ENCODE measurements around the gene BCLAF1. TPM values are rescaled to one million over a fixed set of nuclear protein-coding genes. Genes with fewer than 3 reads are reported as not detected.

BCLAF1 gene, protein sequence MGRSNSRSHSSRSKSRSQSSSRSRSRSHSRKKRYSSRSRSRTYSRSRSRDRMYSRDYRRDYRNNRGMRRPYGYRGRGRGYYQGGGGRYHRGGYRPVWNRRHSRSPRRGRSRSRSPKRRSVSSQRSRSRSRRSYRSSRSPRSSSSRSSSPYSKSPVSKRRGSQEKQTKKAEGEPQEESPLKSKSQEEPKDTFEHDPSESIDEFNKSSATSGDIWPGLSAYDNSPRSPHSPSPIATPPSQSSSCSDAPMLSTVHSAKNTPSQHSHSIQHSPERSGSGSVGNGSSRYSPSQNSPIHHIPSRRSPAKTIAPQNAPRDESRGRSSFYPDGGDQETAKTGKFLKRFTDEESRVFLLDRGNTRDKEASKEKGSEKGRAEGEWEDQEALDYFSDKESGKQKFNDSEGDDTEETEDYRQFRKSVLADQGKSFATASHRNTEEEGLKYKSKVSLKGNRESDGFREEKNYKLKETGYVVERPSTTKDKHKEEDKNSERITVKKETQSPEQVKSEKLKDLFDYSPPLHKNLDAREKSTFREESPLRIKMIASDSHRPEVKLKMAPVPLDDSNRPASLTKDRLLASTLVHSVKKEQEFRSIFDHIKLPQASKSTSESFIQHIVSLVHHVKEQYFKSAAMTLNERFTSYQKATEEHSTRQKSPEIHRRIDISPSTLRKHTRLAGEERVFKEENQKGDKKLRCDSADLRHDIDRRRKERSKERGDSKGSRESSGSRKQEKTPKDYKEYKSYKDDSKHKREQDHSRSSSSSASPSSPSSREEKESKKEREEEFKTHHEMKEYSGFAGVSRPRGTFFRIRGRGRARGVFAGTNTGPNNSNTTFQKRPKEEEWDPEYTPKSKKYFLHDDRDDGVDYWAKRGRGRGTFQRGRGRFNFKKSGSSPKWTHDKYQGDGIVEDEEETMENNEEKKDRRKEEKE
- 177 TPM in 2 replicates for total RNA-seq

DNA sequence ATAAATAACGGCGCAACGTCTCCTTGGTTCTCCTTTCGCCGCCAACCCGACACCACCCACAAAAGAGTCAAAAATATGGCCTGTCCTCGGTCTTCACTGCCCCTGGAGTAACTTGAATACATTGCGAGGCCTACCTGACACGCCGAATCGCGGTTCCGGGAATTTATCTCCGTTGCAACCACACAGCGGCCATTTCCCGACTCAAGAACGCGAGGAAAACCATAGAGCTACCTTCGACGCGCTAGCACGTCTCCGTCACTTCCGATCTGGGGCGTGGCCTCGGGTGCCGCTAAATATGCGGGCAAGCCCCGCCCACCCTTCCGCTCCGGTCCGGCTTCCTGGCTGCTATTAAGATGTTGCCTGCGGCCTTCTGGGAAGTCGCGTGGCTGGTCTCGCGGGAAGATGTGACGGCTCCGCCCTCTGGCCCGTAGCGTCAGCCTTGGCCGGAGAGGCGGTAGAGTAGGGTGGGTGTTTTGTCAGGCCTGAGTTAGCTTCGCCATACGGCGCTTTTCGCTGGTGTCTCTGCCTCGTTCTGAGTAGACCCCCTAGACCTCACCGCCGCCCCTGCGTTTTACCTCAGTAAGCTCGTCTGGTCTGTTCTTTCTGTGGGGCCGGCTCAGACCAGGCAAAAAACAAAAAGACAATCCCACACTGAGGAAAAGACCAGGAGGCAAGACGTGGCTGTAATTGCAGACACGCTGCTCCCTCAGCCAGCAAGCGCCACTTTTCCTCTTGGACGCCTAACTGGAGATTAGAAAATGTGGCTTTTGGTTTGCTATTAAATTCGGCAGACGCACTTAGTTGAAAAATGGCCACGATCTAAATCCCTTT is at the start of gene BCLAF1:
Gene BCLAF1 (minus strand): TSS at position 268 of the 831 bp plus-strand sequence. CDS start 9,980 bp downstream, outside the sequence.
- intact Hi-C loops (cut with micrococcal nuclease) = loop anchor here (1.0 to 10.0 kb wide), 15 partner anchors 28 to 1853 kb away; partner anchors contain the start of genes HBS1L, IFNGR1 and MTFR2

DNA sequence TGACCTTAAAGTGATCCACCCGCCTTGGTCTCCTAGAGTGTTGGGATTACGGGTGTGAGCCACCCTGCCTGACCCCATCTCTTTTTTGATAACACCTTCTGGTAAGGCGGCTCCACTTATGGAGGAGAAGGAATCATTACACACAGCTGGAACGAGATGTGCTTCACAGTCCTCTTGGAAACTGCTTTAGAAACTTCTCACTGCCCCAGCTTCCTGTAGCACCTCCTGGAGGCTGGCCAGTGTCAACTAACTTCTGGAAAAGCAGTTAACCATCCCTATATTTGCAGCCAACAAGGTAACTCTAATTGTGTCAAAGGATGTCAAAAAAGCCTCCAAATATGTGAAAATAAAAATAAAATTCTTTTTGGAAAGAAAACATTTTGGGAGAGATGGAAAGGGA is 48.8 kb upstream of the BCLAF1 start:
- intact Hi-C loops (cut with micrococcal nuclease) = no loop called here

DNA sequence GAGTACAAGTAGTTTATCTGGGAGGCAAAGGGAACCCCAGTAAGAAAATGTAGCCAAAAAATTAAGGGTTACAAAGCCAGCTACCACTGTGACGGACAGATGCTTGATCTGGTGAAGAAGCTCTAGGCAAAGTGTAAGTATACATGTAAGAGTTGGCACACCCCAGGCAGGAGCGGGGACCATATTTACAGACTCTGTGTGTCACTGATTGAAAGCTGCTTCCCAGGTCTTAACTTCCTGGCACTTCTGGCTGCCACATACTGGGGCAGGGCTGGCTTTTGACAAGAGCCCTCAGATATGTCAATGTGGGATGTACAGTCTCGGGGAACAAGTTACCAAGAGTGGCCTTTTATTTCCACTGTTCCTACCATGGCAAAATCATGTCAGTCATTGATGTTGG is 48.0 kb upstream of the BCLAF1 start:
- intact Hi-C loops (cut with micrococcal nuclease) = no loop called here

DNA sequence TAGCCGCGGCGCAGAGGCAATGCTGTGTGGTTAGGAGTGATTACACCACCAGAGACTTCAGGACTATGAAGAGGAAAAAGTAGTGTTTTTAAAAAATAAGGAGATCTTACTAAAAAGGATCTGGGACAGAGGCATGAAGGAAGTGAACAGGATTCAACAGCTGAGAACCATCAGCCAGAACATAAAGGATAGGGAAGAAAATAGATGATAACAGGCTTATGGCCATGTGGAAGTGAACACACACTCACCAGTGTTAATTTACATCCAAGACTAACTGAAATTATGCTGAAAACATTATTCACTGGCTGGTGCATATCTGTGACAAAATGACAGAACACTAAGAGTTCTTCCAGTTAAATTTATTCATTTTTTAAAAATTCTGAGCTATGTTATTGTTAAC is 47.5 kb upstream of the BCLAF1 start:
- intact Hi-C loops (cut with micrococcal nuclease) = no loop called here

DNA sequence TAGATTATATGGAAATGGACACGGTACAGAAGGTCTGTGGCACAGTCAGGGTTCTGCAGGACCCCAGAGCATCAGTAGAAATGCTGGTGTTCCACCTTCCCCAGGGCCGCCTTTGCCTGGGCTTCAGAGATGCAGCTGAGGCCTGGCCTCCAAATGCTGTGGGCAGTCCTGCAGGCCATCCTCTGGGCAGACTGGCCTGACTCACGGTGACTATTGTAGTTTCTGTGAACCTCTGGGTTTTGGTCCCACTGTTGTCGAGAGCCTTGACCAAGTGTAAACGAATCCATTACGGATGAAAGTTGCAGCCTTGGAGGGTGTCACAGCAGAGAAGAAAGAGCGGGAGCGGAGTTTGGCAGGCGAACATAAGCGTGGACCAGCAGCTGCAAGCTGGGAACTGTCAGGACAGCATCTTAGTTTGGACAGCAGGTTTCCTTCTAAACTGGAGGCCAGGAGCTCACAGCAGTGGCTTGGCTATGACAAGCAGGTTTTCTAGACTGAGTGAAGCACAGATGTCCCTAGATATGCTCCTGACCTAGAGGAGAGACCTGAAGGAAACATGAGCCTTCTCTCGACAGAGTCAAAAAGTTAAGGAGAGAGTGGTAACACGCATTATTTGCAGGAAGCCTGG is 46.2 kb upstream of the BCLAF1 start:
- intact Hi-C loops (cut with micrococcal nuclease) = no loop called here

DNA sequence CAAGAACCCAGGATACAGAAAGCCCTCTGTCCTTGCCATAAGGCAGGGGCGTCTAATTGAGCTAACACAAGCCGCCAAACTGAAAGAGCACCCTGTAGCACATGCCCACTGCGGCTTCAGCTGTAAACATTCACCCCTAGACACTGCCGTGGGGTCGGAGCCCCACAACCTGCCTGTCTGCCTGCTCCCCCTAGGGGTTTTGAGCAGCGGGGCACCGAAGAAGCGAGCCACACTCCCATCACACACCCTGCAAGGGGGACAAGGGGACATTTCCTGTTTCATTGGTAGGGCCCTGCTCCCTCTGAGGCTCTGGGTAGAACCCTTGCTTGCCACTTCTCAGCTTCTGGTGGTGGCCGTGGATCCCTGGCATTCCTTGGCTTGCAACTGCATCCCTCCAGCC is 45.2 kb upstream of the BCLAF1 start:
- intact Hi-C loops (cut with micrococcal nuclease) = no loop called here

DNA sequence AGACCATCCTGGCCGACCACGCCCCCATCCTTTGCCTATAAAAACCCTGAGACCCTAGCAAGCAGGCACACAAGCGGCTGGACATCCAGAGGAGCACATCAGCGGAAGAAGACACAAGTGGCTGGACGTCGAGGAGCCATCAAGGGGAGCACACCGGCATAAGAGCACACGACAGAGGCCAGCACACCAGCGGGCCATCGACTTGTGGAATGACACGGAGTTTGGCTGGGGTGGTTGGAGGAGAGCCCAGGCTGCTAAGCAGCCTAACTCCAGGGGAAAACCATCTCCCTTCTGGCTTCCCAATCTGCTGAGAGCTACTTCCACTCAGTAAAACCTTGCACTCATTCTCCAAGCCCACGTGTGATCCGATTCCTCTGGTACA is 44.8 kb upstream of the BCLAF1 start:
- intact Hi-C loops (cut with micrococcal nuclease) = no loop called here

DNA sequence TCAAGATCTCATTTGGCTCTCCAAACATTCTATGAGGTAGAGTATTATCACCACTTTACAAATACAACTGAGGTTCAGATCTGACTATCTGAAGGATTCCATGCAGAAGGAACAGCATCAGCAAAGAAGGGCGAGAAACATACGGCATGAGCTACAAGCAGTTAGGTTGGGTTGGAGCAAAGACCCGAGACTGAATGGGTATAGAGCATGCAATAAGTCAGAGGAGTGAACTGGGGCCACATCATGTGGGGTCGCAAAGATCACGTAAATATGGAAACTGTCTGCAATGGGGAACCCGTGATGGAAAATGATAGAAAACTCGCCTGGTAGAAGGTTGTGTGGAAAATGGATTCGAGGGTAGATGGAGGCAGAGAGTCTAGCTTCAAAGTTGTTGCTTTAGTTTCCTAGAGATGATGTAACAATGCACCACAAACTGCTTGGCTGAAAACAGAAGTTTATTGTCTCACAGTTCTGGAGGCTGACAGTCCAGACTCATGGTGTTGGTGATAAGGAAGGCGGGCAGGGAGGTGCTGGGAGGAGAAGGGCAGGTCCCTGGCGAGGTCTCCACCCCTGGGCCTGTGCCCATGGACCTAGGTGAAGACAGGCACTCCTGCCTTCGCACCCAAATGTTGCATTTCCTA is 44.3 kb upstream of the BCLAF1 start:
- intact Hi-C loops (cut with micrococcal nuclease) = no loop called here

DNA sequence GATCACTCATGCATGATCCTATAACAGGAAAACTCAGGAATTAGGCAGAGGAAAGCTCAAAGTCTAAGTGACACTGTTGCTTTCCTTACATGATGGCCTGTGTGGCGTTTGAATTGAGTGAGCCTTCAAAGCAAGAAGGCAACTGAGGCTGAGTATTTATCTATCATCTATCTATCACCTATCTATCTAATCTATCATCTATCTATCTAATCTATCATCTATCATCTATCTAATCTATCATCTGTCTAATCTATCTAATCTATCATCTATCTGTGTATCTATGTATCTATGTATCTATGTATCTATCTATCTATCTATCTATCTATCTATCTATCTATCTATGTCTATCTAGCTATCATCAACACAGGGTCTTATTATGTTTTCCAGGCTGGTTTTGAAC is 41.8 kb upstream of the BCLAF1 start:
- intact Hi-C loops (cut with micrococcal nuclease) = no loop called here

DNA sequence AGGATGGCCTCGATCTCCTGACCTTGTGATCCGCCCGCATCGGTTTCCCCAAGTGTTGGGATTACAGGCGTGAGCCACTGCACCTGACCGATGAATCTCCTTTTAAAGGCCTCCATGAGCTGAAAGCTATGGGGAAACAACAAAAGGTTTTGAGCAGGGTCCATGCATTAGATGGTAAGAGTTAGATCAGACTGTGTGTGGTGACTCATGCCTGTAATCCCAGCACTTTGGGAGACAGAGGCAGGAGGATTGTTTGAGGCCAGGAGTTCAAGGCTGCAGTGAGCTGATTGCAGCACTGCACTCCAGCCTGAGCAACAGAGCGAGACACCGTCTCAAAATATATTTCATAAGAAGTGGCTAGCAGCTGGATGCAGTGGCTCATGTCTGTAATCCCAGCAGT is 41.0 kb upstream of the BCLAF1 start:
- intact Hi-C loops (cut with micrococcal nuclease) = no loop called here

DNA sequence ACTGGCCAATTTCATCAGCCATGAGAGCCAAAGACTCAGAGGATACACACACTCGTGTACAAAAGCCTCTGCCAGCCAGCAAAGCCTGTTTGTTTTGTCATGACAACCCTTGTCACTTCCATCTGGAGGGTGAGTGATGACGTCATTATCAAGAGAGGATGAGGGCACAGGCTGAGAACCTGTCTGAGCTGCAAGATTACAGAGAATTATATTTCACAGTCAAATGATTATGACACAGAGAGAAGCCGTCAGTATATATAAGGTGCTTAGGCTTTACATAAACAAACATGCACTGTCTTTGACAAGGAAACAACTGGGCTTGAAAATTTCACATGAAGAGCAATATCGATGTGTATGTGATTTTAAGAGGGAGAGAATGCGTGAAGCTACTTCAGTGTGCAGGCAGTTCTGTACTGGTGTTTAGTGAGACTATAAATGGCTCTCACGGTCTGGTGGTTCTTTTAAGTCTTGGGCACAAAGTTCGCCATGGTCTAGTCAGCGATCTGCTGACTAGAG is 36.5 kb upstream of the BCLAF1 start:
- intact Hi-C loops (cut with micrococcal nuclease) = no loop called here

DNA sequence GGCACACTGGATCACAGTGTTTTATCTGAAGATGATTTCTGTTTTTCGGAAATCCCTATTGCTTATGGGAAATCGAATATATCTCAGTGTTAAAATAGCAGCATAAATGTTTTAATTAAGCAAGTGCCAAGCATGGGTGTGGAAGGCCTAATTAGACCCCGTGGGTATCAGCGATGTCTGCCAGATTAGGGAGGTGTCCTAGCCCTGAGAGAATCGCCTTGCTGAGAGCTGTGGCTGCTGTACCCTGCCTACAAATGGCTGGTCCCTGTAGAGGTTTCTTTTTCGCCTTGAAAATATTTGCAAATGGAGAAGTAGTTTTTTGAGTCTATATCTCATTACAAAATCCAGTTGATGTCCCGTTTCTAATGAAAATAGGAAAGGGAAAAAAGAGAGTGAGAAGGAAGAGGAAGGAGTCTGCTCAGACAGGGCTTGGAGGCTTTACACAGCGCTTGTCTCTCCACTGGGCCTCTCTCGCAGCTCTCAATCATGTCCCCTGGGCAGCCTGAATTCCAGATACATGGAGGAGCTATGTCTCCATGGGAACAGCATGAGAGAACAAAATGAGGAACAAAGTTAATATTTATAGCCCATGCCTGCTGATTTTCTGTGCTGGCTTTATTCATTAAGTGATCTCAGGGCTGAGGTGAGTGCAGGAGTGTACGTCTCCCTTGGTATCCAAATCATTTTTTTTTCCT is 35.2 kb upstream of the BCLAF1 start:
- intact Hi-C loops (cut with micrococcal nuclease) = no loop called here

DNA sequence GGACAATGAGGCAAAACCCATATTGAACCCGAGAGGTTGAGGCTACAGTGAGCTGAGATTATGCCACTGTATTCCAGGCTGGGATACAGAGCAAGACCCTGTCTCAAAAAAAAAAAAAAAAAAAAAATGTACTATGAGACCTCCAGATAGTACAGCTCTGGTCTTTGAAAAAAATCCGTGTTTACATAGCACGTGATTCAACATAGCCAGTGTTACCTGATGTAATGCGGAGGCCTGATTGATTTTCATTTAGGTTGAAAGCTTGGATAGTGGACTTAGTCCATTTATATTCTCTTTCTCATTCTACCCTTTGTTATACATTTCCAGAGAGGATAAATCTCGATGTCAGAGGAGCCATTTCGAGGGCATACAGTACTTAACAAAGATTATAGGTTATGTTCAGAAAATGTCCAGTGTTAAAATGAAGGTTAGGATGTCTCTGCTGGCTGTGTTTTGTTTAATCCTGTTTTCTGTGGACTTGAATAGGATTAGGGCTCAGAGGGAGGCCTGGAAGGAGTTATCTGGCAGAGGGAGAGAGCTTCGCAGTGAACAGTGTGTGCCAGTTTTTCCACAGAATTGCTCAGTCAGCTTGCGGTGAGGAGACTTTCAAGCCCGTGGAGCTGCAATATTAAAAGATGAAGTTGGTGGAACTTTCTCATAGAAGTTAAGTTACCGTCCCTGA is 33.9 kb upstream of the BCLAF1 start:
- intact Hi-C loops (cut with micrococcal nuclease) = no loop called here

DNA sequence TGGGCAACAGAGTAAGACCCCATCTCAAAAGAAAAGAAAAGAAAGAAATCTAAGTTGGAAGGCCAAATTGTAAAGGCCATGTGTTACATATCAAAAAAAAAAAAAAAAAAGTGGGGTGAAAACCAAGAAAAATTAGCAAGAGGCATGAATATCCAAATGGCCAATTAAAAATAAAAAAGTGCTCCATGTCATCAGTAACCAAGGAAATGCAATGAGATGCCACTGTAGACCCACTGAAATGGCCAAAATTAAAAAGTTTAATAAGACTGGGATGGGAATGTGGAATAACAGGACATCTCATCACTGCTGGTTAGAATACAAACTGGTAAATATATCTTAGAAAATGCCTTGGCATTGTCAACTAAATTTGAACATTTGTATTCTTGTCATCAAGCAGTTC is 30.1 kb upstream of the BCLAF1 start:
- intact Hi-C loops (cut with micrococcal nuclease) = loop anchor here (5.0 to 10.0 kb wide), 2 partner anchors 37 to 405 kb away; no protein-coding TSS in a partner anchor

DNA sequence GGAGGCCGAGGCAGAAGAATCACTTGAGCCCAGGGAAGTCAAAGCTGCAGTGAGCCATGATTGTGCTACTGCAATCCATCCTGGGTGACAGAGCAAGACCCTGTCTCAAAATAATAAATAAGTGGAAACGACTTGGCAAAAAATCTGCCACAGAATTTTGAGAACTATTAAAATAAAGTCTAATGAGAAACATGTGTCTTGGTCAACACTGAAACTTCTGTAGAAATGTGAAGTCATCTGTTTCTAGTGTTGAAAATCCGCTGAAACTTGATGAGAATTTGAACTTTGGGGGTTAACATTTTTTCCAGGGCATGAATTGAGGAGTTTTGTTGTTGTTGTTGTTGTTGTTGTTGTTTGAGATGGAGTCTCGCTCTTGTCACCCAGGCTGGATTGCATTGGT is 29.0 kb upstream of the BCLAF1 start:
- intact Hi-C loops (cut with micrococcal nuclease) = loop anchor here (5.0 to 10.0 kb wide), 2 partner anchors 36 to 404 kb away; no protein-coding TSS in a partner anchor

DNA sequence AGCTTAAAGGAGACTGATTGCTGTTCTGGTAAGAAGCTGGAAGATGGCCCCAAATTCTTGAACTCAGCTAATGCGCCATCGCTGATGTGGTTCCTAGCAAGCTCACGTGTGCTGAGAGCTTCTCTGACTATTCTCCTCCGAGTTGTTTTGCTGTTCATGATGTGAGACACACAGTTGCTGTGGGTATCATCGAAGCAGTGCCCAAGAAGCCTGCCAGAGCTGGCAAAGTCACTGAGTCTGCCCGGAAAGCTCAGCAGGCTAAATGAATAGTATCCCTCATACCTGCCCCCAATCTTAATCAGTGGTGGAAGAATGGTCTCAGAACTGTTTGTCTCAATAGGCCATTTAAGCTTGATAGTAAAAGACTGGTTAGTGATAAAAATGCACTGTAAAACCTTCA is 28.3 kb upstream of the BCLAF1 start:
- intact Hi-C loops (cut with micrococcal nuclease) = loop anchor here (1.0 to 10.0 kb wide), 8 partner anchors 28 to 867 kb away; partner anchors contain the start of gene MTFR2

DNA sequence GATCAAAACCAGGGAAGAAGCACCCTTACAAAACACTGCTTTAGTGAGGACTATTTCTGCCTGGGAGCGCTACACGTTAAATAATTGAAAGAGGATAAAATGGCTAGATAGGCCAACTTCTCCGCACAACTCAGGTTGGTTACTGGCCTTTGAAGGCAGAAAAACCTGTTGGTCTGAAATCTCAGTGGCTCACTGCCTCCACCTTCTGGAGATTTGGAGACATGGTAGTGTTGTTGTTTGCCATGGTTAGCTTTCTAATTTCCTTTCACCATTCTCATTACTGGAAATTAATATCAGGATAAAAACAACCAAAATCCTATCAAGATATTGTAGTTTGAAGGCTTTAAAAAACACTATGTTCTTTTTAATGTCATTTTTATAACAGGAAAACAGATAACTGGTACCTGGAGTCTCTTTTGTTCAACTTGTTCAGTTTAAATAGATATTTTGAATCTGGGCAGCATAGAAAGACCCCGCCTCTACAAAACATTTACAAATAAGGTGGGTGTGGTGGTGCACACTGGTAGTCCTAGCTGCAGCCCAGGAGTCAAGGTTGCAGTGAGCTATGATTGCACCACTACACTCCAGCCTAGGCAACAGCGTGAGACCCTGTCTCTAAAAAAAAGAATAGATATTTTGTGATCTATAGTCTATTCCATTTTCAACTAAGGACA is 27.5 kb upstream of the BCLAF1 start:
- intact Hi-C loops (cut with micrococcal nuclease) = loop anchor here (1.0 to 10.0 kb wide), 8 partner anchors 27 to 866 kb away; partner anchors contain the start of gene MTFR2

DNA sequence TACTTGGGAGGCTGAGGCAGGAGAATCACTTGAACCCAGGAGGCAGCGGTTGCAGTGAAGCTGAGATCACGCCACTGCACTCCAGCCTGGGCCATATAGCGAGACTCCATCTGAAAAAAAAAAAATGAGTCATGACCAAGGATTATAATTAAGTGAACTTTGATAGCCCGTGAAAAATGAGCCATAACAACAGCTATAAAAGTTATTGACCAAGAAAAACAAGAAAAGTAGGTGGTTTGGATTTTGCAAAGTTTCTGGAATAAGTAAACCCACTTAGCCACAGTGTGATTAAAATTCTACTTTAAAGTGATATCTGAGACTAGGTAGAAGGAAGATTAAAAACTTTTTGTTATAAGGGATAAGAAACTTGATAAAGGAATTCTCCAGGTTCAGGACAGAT is 25.9 kb upstream of the BCLAF1 start:
- intact Hi-C loops (cut with micrococcal nuclease) = loop anchor here (5.0 to 10.0 kb wide), 2 partner anchors 33 to 401 kb away; no protein-coding TSS in a partner anchor

All from T-helper 1 cell treated with Interleukin-12 subunit alpha and Interleukin-12 subunit beta and Interleukin-4 antibody, amounts not matched to agents 30 ng/mL and 1 ng/mL, for 36 hours (primary cell).